ENCODE results near the gene SMIM21. TPM values are rescaled to one million over a fixed set of nuclear protein-coding genes. Genes with fewer than 3 reads are reported as not detected.

The SMIM21 gene
- total RNA-seq, 3 donors from 2014 or later (not counting 1 experiment from before 2014, with no cell fraction given) = not detected

- intact Hi-C loops (cut with micrococcal nuclease) = loop anchor here (5.0 to 10.0 kb wide), 3 partner anchors 160 to 712 kb away; partner anchors contain the start of gene PTGR3
- no peak overlapping the region for H3K4me3 ChIP-seq (ENCODE audit: low read length)
- 85% methylated on average over 13 of the region's 13 CpGs for WGBS (ENCODE audit: insufficient coverage)
- no peak overlapping the region for H3K27ac ChIP-seq (ENCODE audit: low read length)
- peaks cover 2 to 9% of the 10 kb centered on the region in 2 donors for H3K27me3 Mint-ChIP-seq (ENCODE audit: low read depth in 2 of 2)
- H3K9me3 ChIP-seq (ENCODE audit: control insufficient read depth, insufficient read depth, low read length) = no peaks in the 10 kb centered on the region
- DNase-seq (peak in 1 of 2 donors; percentile 6), ATAC-seq (no peak)
- no peaks in the 10 kb centered on the region for H3K4me1 ChIP-seq (ENCODE audit: control insufficient read depth, insufficient read depth, low read length)
- H3K9me3 Mint-ChIP-seq = no peaks in the 10 kb centered on the region
- H3K4me3 Mint-ChIP-seq = no peak overlapping the region
- no peaks in the 10 kb centered on the region for H3K27me3 ChIP-seq (ENCODE audit: control insufficient read depth, insufficient read depth, low read length)
- no peaks in the 10 kb centered on the region for H3K4me1 Mint-ChIP-seq
- TF ChIP-seq CTCF (IDR thresholded peaks at IDR 0.05) = no peak
- H3K27ac Mint-ChIP-seq = no peak overlapping the region
- H3K36me3 Mint-ChIP-seq = no peaks in the 10 kb centered on the region
- H3K36me3 ChIP-seq (ENCODE audit: control insufficient read depth, insufficient read depth, low read length) = no peaks in the 10 kb centered on the region
These were observed 62.8 kb downstream of the SMIM21 start for GRCh38 chr18:75364512-75365253.

DNA sequence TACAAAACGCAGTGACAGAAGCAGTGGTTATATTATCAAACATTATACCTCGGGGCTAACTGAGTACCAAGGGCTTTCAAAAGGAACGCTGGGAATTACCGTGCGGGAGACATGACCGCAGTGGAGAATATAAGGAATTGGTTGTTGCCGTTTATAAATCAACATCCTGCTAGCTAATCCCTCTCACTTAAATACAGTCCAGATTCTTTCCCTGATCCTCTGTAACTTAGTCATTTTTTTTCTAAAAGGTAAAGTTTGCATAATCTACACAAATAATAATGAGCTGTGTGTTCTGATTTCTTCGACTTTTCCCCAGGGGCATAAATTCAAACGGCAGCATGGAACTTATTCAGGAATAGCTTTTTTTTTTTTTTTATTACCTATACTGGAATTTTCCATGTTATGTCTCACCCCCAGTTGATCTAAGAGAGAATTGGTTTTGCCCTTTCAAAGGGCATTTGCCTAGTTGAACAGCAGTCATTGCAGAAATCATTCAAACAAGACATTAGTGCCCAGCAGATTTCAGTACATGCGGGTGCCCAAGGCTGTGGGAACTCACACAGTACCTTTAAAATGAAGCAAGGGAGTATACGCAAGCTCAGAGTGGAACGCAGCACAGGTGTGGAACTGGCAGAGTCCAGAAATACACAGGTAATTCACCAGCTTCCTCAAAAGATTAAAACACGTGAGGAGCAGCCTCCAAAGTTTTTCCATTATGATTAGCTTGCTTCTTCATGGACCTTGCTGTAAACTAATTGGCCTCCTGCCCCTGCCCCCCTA, 63.9 kb downstream of the SMIM21 start:
- Histone ChIP-seq H3K9me3 (ENCODE audit: control insufficient read depth, insufficient read depth, low read length) (no peaks in the 10 kb centered on the region), H3K27ac (ENCODE audit: low read length) (no peak overlapping the region), H3K36me3 (ENCODE audit: control insufficient read depth, insufficient read depth, low read length) (no peaks in the 10 kb centered on the region), H3K27me3 (ENCODE audit: control insufficient read depth, insufficient read depth, low read length) (no peaks in the 10 kb centered on the region), H3K4me1 (ENCODE audit: control insufficient read depth, insufficient read depth, low read length) (no peaks in the 10 kb centered on the region), H3K4me3 (ENCODE audit: low read length) (no peak overlapping the region)
- Mint-ChIP-seq H3K4me3 (no peak overlapping the region), H3K4me1 (no peaks in the 10 kb centered on the region), H3K36me3 (no peaks in the 10 kb centered on the region), H3K27me3 (ENCODE audit: low read depth in 2 of 2) (peaks cover 9 to 10% of the 10 kb centered on the region in 2 donors), H3K9me3 (no peaks in the 10 kb centered on the region), H3K27ac (no peak overlapping the region)
- ATAC-seq (no peak), DNase-seq (no peak)
- 92% methylated on average over 11 of the region's 13 CpGs for WGBS (ENCODE audit: insufficient coverage)
- TF ChIP-seq CTCF (IDR thresholded peaks at IDR 0.05) = no peak
- intact Hi-C loops (cut with micrococcal nuclease) = loop anchor here (10.0 kb wide), 2 partner anchors 159 to 199 kb away; partner anchors contain the start of gene PTGR3

GRCh38 chr18:75362435-75362834, 65.1 kb downstream of the SMIM21 start:
- no peak overlapping the region for H3K4me3 ChIP-seq (ENCODE audit: low read length)
- WGBS (ENCODE audit: insufficient coverage) = 90% methylated on average over 12 of the region's 13 CpGs
- H3K9me3 ChIP-seq (ENCODE audit: control insufficient read depth, insufficient read depth, low read length) = no peaks in the 10 kb centered on the region
- H3K27ac ChIP-seq (ENCODE audit: low read length) = no peak overlapping the region
- no peaks in the 10 kb centered on the region for H3K9me3 Mint-ChIP-seq
- no peak overlapping the region for H3K27ac Mint-ChIP-seq
- ATAC-seq (no peak), DNase-seq (no peak)
- H3K4me1 ChIP-seq (ENCODE audit: control insufficient read depth, insufficient read depth, low read length) = no peaks in the 10 kb centered on the region
- peaks cover 11 to 12% of the 10 kb centered on the region in 2 donors for H3K27me3 Mint-ChIP-seq (ENCODE audit: low read depth in 2 of 2)
- H3K27me3 ChIP-seq (ENCODE audit: control insufficient read depth, insufficient read depth, low read length) = no peaks in the 10 kb centered on the region
- TF ChIP-seq CTCF (IDR thresholded peaks at IDR 0.05) = no peak
- intact Hi-C loops (cut with micrococcal nuclease) = loop anchor here (10.0 kb wide), 2 partner anchors 158 to 198 kb away; partner anchors contain the start of gene PTGR3
- no peak overlapping the region for H3K4me3 Mint-ChIP-seq
- H3K36me3 ChIP-seq (ENCODE audit: control insufficient read depth, insufficient read depth, low read length) = no peaks in the 10 kb centered on the region
- H3K36me3 Mint-ChIP-seq = no peaks in the 10 kb centered on the region
- H3K4me1 Mint-ChIP-seq = no peaks in the 10 kb centered on the region
